Tibial nerve (tissue), 4 donors: ENCODE measurements around the gene SLC35F3. TPM values are rescaled to one million over a fixed set of nuclear protein-coding genes. Genes with fewer than 3 reads are reported as not detected.

ENCODE experiments used
- DNase-seq, 2 donors: peaks; one replicate each; pipeline ENCODE4 v3.0.0-alpha.2; 2019; ENCODE audit warnings: low spot score in 2 of 2
- H3K27ac ChIP-seq, 4 donors: fragments of 200-600 bp; sonication (generic) in 3 of 4; one replicate each; pipeline ENCODE4 v1.5.1; 2017 to 2019; ENCODE audit warnings: mild to moderate bottlenecking in 1 of 4
- H3K27me3 ChIP-seq, 2 donors: fragments of 200-600 bp; sonication (generic) in 1 of 2; one replicate each; pipeline versions ENCODE4 v1.5.1 to v1.6.0; 2017 to 2019
- H3K36me3 ChIP-seq, 3 donors: fragments of 200-600 bp; sonication (generic); one replicate each; pipeline ENCODE4 v1.5.1; 2018 to 2019
- H3K4me1 ChIP-seq, 4 donors: fragments of 200-600 bp; sonication (generic) in 3 of 4; one replicate each; pipeline ENCODE4 v1.5.1; 2017 to 2019
- H3K4me3 ChIP-seq, 4 donors: fragments of 200-600 bp; sonication (generic) in 3 of 4; one replicate each; pipeline ENCODE4 v1.5.1; 2017 to 2019; ENCODE audit warnings: mild to moderate bottlenecking in 1 of 4, moderate library complexity in 1 of 4
- H3K9me3 ChIP-seq, 4 donors: fragments of 200-600 bp; sonication (generic) in 3 of 4; one replicate each; pipeline ENCODE4 v1.5.1; 2017 to 2019
- EP300 ChIP-seq, 2 donors: sonication (generic); formaldehyde crosslinking; IDR thresholded peaks; one replicate each; pipeline ENCODE4 v1.6.1; 2017; ENCODE audit warnings: antibody characterized with exemption in 2 of 2, mild to moderate bottlenecking in 1 of 2
- POLR2A ChIP-seq, 2 donors: fragments of 450-650 bp; IDR thresholded peaks; one replicate each; pipeline ENCODE4 v1.6.1; 2017; ENCODE audit warnings: antibody characterized with exemption in 2 of 2, mild to moderate bottlenecking in 2 of 2, moderate library complexity in 2 of 2
- WGBS, 2 donors: methylation state at CpG; one replicate each; pipeline ENCODE4 v1.1.5; 2018; 5-methylcytosine and 5-hydroxymethylcytosine counted together
- total RNA-seq, 4 donors: library from RNA; depleted of rRNA; stranded (reverse); fragments of >200 nt; gene quantifications; one replicate each; pipeline ENCODE4 v1.1.0, GENCODE V29; 2016
- TF ChIP-seq, protein P1 (sequence below), 5 experiments: fragments of 200-600 bp in 3 of 5; fragments of 450-650 bp in 2 of 5; sonication (generic) in 3 of 5; IDR thresholded peaks; one replicate each; pipeline ENCODE4 v1.5.1; 2016 to 2019; ENCODE audit warnings: antibody characterized with exemption in 5 of 5, mild to moderate bottlenecking in 3 of 5, moderate library complexity in 2 of 5

Gene SLC35F3
- total RNA-seq, 4 donors from 2014 or later = 0.90 TPM; not detected in 3

DNA sequence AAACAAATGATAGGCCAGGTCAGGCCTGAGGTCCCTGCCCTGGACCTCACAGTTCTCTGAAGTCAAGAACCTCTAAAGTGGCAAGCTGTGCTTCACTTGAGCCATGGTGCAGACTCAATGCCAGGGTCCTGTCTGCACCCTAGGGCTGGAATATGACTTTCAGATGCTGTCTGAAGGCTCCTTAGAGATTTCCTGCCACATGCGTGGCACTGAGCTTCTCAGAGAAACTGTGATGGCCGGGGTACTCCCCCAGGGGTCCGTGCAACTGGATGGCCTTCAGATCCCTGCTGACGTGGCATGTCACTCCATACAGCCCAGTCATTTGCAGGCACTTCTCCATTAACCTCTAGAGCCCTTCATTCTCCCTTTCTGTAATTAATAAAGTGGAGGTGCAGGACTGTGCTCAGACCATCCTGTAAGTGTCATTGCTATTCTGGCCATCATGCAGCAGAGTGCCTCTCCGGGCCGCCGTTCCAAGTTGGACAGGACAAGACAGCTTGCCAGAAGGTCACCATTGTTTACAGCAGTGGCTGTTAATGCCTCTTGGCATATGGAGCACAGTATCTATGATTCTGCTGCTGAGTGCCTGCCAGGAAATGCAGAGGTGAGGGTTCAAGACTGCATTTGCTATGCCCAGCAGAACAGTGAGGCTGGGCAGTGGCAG lies 263.7 kb downstream of the SLC35F3 start:
- WGBS, 2 donors = 59 to 72% methylated on average over 7 of the region's 7 CpGs
- no peak for DNase-seq

DNA sequence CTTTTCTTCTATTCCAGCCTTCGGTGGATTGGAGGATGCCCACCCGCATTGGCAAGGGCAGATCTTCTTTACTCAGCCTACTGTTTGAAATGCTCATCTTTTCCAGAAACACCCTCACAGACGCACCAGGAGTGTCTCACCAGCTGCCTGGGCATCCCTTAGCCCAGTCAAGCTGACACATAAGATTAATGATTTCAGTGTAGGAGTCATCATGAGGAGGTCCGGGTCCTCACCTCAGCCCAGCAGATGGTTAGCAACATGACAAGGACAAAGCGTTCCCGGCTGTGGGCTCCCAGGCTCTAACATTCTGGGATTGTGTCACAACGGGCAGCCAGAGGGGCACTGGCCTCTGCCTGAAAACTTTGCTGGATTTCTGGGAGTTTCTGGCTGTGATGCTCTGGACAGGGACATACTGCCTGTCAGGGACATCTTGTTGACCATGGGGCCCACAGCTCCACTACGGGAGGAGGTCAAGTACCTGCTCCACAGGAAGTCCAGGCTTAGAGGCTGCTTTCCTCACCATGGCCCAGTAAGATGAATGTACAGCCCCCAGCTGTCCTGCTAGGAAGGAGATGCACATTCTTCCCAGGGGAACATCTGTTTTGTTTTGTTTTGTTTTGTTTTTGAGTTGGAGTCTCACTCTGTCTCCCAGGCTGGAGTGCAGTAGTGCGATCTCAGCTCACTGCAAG lies 264.8 kb downstream of the SLC35F3 start:
- Histone ChIP-seq H3K9me3 (no peaks in the 10 kb centered on the region), H3K27me3 (no peaks in the 10 kb centered on the region), H3K36me3 (no peaks in the 10 kb centered on the region), H3K27ac (no peak overlapping the region), H3K4me1 (no peaks in the 10 kb centered on the region), H3K4me3 (no peak overlapping the region)
- 87 to 89% methylated on average over 9 of the region's 9 CpGs for WGBS, 2 donors
- TF ChIP-seq POLR2A (IDR thresholded peaks at IDR 0.05) (no peak), EP300 (IDR thresholded peaks at IDR 0.05) (no peak)
- TF ChIP-seq, protein P1, sequence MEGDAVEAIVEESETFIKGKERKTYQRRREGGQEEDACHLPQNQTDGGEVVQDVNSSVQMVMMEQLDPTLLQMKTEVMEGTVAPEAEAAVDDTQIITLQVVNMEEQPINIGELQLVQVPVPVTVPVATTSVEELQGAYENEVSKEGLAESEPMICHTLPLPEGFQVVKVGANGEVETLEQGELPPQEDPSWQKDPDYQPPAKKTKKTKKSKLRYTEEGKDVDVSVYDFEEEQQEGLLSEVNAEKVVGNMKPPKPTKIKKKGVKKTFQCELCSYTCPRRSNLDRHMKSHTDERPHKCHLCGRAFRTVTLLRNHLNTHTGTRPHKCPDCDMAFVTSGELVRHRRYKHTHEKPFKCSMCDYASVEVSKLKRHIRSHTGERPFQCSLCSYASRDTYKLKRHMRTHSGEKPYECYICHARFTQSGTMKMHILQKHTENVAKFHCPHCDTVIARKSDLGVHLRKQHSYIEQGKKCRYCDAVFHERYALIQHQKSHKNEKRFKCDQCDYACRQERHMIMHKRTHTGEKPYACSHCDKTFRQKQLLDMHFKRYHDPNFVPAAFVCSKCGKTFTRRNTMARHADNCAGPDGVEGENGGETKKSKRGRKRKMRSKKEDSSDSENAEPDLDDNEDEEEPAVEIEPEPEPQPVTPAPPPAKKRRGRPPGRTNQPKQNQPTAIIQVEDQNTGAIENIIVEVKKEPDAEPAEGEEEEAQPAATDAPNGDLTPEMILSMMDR (IDR thresholded peaks at IDR 0.05) = no peak
- DNase-seq = no peak

More for the DNA sequence above, 263.7 kb downstream of the SLC35F3 start:
- no peaks in the 10 kb centered on the region for H3K4me1 ChIP-seq
- TF ChIP-seq, protein P1 (IDR thresholded peaks at IDR 0.05) = no peak
- TF ChIP-seq EP300 (IDR thresholded peaks at IDR 0.05) (no peak), POLR2A (IDR thresholded peaks at IDR 0.05) (no peak)
- no peaks in the 10 kb centered on the region for H3K9me3 ChIP-seq
- H3K27ac ChIP-seq = no peak overlapping the region
- H3K4me3 ChIP-seq = no peak overlapping the region
- H3K27me3 ChIP-seq = no peaks in the 10 kb centered on the region
- no peaks in the 10 kb centered on the region for H3K36me3 ChIP-seq

DNA sequence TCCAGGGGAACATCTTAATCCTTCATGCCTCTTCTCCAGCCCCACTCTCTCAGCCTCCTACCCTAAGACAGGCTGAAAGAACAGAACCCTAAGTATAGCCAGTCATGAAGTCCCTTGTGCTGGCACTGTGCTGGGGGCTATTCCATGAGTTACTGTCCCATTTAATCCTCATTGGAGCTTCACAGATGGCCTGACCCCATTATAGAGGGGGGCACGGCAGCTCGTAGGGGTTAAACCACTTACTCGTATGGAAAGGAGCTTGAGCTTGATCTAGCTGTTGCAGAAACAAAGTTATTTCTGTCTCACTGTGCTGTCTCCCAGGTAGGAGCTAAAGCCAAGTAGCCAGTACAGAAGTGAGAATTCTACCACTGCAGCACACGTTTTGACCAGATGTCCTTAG lies 265.6 kb downstream of the SLC35F3 start:
- 62 to 71% methylated on average over 4 of the region's 4 CpGs for WGBS, 2 donors
- TF ChIP-seq, protein P1 (IDR thresholded peaks at IDR 0.05) = no peak
- no peak for TF ChIP-seq EP300 (IDR thresholded peaks at IDR 0.05)
- no peak for TF ChIP-seq POLR2A (IDR thresholded peaks at IDR 0.05)
- no peaks in the 10 kb centered on the region for H3K27me3 ChIP-seq
- no peaks in the 10 kb centered on the region for H3K4me1 ChIP-seq
- H3K4me3 ChIP-seq = no peak overlapping the region
- no peak overlapping the region for H3K27ac ChIP-seq
- no peaks in the 10 kb centered on the region for H3K36me3 ChIP-seq
- DNase-seq = no peak
- no peaks in the 10 kb centered on the region for H3K9me3 ChIP-seq

DNA sequence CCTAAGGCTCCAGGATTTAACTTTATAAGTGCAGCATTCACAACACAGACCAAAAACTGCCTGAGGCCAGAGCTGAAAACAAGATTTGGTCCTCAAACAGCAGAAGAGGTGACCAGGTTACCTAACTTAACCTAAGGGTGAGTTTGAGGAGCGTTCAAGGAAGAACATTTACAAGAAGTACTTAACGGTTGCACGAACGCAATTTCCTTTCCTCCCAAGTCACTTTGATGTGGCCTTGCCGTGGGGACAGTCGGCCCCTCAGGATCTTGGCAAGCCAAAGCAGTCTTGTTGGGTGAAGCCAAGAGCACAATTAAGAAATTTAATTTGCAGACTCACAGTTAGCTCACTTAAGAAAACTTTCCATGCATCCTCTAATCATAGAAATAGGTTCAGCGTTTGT lies 266.1 kb downstream of the SLC35F3 start:
- WGBS, 2 donors = 54 to 64% methylated on average over 7 of the region's 7 CpGs
- Histone ChIP-seq H3K4me1 (no peaks in the 10 kb centered on the region), H3K9me3 (no peaks in the 10 kb centered on the region), H3K27ac (no peak overlapping the region), H3K36me3 (no peaks in the 10 kb centered on the region), H3K27me3 (no peaks in the 10 kb centered on the region), H3K4me3 (no peak overlapping the region)
- no peak for DNase-seq
- TF ChIP-seq POLR2A (IDR thresholded peaks at IDR 0.05) = no peak
- no peak for TF ChIP-seq EP300 (IDR thresholded peaks at IDR 0.05)
- TF ChIP-seq, protein P1 (IDR thresholded peaks at IDR 0.05) = no peak

DNA sequence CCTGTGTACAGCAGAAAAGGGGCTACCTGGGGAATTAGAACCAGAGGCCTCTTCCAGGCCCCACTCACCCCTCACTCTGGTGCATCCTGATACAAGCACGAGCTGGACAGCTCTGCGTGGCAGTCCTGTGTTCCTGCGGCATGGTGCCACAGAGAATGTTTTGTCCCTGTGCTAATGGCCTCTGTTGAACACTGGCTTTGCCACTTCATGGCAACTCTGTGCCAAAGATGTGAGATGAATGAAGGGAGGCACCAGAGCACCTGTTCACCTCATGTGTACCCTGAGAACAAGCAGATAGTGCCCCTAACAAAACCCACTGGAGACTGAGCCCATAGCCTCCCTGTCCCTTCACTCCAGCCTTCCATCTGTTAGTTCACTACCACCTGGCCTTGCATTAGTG lies 269.5 kb downstream of the SLC35F3 start:
- WGBS, 2 donors = 57 to 71% methylated on average over 3 of the region's 3 CpGs
- no peaks in the 10 kb centered on the region for H3K27me3 ChIP-seq
- no peaks in the 10 kb centered on the region for H3K9me3 ChIP-seq
- H3K36me3 ChIP-seq = no peaks in the 10 kb centered on the region
- TF ChIP-seq POLR2A (IDR thresholded peaks at IDR 0.05) (no peak), EP300 (IDR thresholded peaks at IDR 0.05) (no peak)
- TF ChIP-seq, protein P1 (IDR thresholded peaks at IDR 0.05) = no peak
- H3K4me1 ChIP-seq = no peaks in the 10 kb centered on the region
- DNase-seq = no peak
- H3K4me3 ChIP-seq = no peak overlapping the region
- no peak overlapping the region for H3K27ac ChIP-seq
